Body of pancreas (tissue), 4 donors: ENCODE results near the gene P2RY6. TPM values are rescaled to one million over a fixed set of nuclear protein-coding genes. Genes with fewer than 3 reads are reported as not detected.

Source experiments
- ATAC-seq: fragments of 150-250 bp; one replicate; pipeline ENCODE4 v1.9.1; 2016
- DNase-seq, 4 donors: peaks; one replicate each; pipeline ENCODE4 v3.0.0-alpha.2; 2019
- H3K27ac ChIP-seq, 4 donors: fragments of 200-600 bp; sonication (generic); 1 replicate in 3 of 4; 2 replicates in 1 of 4; pipeline versions ENCODE4 v1.5.1 to v1.6.1; 2016 to 2019; ENCODE audit warnings: mild to moderate bottlenecking in 1 of 4, mixed read lengths in 1 of 4, moderate library complexity in 1 of 4
- H3K27me3 ChIP-seq, 2 donors: fragments of 200-600 bp; sonication (generic); one replicate each; pipeline ENCODE4 v1.6.0; 2016; ENCODE audit warnings: mild to moderate bottlenecking in 1 of 2
- H3K36me3 ChIP-seq, 2 donors: fragments of 200-600 bp; sonication (generic); replicated peaks in 1 of 2; 2 replicates each; pipeline ENCODE4 v1.5.1; 2016; ENCODE audit warnings: low read depth in 2 of 2; ENCODE audit not compliant: insufficient read depth in 1 of 2
- H3K4me1 ChIP-seq: fragments of 200-600 bp; sonication (generic); one replicate; pipeline ENCODE4 v1.6.0; 2016
- H3K4me3 ChIP-seq, 2 donors: fragments of 200-600 bp; sonication (generic); 1 replicate in 1 of 2; 2 replicates in 1 of 2; pipeline ENCODE4 v1.5.1; 2016 to 2019
- H3K9me3 ChIP-seq, 3 donors: fragments of 200-600 bp; sonication (generic); 1 replicate in 2 of 3; 2 replicates in 1 of 3; pipeline ENCODE4 v1.5.1; 2016
- POLR2A ChIP-seq, 3 donors: fragments of 450-650 bp; IDR thresholded peaks; one replicate each; pipeline ENCODE4 v1.6.1; 2016; ENCODE audit warnings: antibody characterized with exemption in 3 of 3, mild to moderate bottlenecking in 2 of 3
- WGBS, 2 donors: methylation state at CpG; one replicate each; pipeline ENCODE4 v1.1.5; 2017; 5-methylcytosine and 5-hydroxymethylcytosine counted together
- intact Hi-C: fragments of 100-400 bp; cut with DNase I; formaldehyde crosslinking; loops from one replicate; pipeline ENCODE4 v1.15.1; 2023
- total RNA-seq, 2 donors: library from RNA; depleted of rRNA; stranded (reverse); fragments of >200 nt; gene quantifications; one replicate each; pipeline ENCODE4 v1.1.0, GENCODE V29; 2016
- TF ChIP-seq, protein P1 (sequence below), 7 experiments: fragments of 450-650 bp in 4 of 7; fragments of 200-600 bp in 3 of 7; sonication (generic) in 3 of 7; IDR thresholded peaks; one replicate each; pipeline ENCODE4 v1.5.1; 2016 to 2019; ENCODE audit warnings: antibody characterized with exemption in 7 of 7

The P2RY6 gene
- total RNA-seq, 2 donors from 2014 or later: not detected

DNA sequence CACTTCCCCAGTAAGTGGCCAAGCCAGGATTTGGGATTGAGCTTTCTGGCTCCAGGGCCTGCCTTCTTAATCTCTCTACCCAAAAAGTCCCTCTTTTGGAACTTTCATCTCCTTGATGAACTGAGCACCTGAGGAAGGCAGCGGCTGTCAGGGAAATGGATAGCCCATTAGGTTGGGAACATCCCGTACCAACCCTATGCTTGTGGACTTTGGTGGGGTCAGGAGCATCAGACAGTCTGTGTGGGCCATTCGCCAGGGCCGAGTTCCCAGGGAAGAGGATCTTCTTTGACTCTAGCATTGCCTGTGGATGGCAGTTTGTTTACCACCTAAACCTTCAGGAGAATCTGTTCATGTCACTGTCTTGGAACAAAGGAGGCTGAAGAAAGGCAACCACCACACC lies 66.1 kb downstream of the P2RY6 start:
- Histone ChIP-seq H3K27me3 (no peaks in the 10 kb centered on the region), H3K4me3 (no peak overlapping the region), H3K9me3 (no peaks in the 10 kb centered on the region), H3K4me1 (peaks cover 21% of the 10 kb centered on the region), H3K36me3 (no peaks in the 10 kb centered on the region), H3K27ac (no peak overlapping the region)
- WGBS, 2 donors: 68 to 78% methylated on average over 2 to 4 of the region's 4 CpGs
- intact Hi-C loops: no loop called here
- TF ChIP-seq, protein P1, sequence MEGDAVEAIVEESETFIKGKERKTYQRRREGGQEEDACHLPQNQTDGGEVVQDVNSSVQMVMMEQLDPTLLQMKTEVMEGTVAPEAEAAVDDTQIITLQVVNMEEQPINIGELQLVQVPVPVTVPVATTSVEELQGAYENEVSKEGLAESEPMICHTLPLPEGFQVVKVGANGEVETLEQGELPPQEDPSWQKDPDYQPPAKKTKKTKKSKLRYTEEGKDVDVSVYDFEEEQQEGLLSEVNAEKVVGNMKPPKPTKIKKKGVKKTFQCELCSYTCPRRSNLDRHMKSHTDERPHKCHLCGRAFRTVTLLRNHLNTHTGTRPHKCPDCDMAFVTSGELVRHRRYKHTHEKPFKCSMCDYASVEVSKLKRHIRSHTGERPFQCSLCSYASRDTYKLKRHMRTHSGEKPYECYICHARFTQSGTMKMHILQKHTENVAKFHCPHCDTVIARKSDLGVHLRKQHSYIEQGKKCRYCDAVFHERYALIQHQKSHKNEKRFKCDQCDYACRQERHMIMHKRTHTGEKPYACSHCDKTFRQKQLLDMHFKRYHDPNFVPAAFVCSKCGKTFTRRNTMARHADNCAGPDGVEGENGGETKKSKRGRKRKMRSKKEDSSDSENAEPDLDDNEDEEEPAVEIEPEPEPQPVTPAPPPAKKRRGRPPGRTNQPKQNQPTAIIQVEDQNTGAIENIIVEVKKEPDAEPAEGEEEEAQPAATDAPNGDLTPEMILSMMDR (IDR thresholded peaks at IDR 0.05): no peak
- no peak for TF ChIP-seq POLR2A (IDR thresholded peaks at IDR 0.05)
- ATAC-seq (no peak), DNase-seq (no peak)

DNA sequence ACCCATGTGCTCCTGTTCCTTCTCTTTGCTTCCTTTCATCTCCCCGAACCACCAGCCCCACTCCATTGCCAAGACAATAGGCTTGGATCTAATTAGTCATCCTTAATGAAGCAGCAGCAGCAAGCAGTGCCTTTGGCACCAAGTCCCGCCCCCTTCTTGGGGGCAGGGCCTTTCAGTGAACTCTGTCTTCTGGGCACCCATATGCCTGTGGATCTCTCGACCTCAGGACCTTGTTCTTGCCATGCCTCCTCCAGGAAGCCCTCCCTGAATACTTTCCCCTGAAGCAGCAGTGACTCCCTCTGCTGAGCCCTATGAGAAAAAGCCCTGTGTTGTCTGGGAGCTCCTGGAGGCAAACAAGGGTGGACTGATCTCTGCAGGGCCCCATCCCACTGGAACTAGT lies 68.0 kb downstream of the P2RY6 start:
- DNase-seq: no peak
- H3K4me1 ChIP-seq: peaks cover 20% of the 10 kb centered on the region
- H3K36me3 ChIP-seq: no peaks in the 10 kb centered on the region
- no peak for ATAC-seq
- H3K4me3 ChIP-seq: no peak overlapping the region
- H3K27ac ChIP-seq: no peak overlapping the region
- 47 to 70% methylated on average over 3 of the region's 3 CpGs for WGBS, 2 donors
- no peak for TF ChIP-seq POLR2A (IDR thresholded peaks at IDR 0.05)
- TF ChIP-seq, protein P1 (IDR thresholded peaks at IDR 0.05): no peak
- H3K27me3 ChIP-seq: no peaks in the 10 kb centered on the region
- intact Hi-C loops: no loop called here
- H3K9me3 ChIP-seq: no peaks in the 10 kb centered on the region

DNA sequence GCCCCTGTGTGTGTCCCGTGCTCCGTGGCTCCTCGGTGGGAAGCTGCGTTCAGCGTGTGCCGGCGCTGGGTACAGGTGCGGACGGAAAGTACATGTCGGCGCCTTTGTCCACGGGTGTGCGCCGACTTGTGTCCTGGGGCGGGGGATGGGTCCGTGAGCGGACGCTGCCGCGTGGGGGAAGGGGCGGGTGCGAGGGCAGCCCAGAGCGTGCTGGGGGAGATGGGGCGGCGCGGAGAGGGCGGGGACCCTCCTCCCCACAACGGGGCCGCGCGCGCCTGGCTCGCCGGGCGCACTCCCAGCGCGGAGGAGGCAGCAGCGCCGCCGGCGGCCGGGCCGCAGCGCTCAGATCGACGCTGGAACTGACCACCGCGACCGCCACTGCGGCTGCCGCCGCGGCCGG lies 70.5 kb downstream of the P2RY6 start:
- H3K9me3 ChIP-seq: no peaks in the 10 kb centered on the region
- ATAC-seq: peak; percentile 41
- H3K27ac ChIP-seq: no peak overlapping the region
- no peak for TF ChIP-seq POLR2A (IDR thresholded peaks at IDR 0.05)
- TF ChIP-seq, protein P1 (IDR thresholded peaks at IDR 0.05): no peak
- 0 to 14% methylated on average over 1 to 50 of the region's 54 CpGs for WGBS, 2 donors
- no peak overlapping the region for H3K4me3 ChIP-seq
- H3K27me3 ChIP-seq: no peaks in the 10 kb centered on the region
- intact Hi-C loops: no loop called here
- DNase-seq: peak in 1 of 4 donors; percentile 35
- peaks cover 15% of the 10 kb centered on the region for H3K4me1 ChIP-seq
- H3K36me3 ChIP-seq: no peaks in the 10 kb centered on the region

DNA sequence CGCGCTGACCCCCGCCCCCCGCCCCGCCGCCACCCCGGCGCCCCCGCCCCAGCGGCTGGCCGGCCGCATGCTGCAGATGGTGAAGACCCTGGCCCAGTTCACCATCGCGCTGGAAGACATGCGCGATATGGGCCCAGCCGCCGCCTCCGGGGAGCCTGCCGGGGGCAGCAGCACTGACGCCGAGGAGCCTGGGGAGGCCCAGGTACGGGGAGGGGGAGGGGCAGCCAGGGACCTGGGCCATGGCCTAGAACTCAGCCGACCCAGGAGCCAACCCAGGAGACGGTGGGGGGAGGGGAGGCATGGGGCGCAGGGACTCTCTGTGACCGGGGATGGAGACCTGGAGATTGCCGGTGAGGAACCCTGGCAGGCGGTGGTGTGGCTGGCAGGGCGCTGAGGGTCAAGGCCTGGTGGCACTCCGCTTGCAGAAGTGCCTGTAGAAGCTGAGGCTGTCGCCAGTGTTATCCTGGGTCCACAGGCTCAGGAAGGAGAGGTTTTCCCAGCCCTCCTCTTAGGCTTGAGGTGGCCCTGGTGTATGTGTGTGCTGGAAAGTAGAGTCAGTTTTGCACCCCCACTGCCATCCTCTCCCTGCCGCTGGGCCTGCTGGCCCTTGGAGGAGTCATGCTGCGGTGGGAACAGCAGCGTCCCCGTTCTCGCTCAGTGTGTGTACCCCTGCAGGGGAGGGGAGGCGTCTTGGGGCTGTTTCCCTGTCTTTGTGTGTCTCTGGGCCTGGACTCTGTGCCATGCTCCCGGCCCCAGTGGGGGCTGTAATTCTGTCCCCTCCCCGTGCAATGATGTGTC lies 71.1 kb downstream of the P2RY6 start:
- Histone ChIP-seq H3K27ac (no peak overlapping the region), H3K9me3 (no peaks in the 10 kb centered on the region), H3K4me1 (peaks cover 15% of the 10 kb centered on the region), H3K27me3 (no peaks in the 10 kb centered on the region), H3K4me3 (no peak overlapping the region), H3K36me3 (no peaks in the 10 kb centered on the region)
- ATAC-seq (no peak), DNase-seq (peak in 2 of 4 donors; percentile 31 to 34)
- intact Hi-C loops: no loop called here
- TF ChIP-seq, protein P1 (IDR thresholded peaks at IDR 0.05): no peak
- TF ChIP-seq POLR2A (IDR thresholded peaks at IDR 0.05): no peak
- WGBS, 2 donors: 47 to 89% methylated on average over 3 to 32 of the region's 40 CpGs

DNA sequence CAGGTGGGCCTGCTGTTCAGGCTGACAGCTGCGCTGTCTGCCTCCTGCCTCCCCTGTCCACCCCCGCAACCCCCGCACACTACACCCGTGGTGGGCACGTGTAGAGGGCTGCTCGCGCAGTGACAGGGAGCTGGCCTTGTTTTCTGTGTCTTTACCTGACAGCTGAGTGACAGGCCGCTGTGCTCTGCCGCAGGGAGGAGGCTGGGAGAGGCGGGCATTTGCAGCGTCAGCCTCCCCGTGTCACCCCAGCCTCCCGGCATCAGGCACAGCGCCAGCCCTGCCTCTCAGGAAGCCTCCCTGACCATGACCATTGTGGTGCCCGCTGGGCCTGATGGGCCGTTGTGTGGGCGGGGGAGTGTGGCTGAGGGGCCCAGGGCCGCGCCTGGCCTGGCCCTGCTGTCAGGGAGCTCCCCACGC lies 72.1 kb downstream of the P2RY6 start:
- WGBS, 2 donors: 50 to 78% methylated on average over 2 to 19 of the region's 20 CpGs
- peak in 1 of 4 donors; percentile 28 for DNase-seq
- H3K27ac ChIP-seq: no peak overlapping the region

More for the DNA sequence above, 72.1 kb downstream of the P2RY6 start:
- intact Hi-C loops: no loop called here
- Histone ChIP-seq H3K9me3 (no peaks in the 10 kb centered on the region), H3K4me3 (no peak overlapping the region), H3K36me3 (no peaks in the 10 kb centered on the region), H3K27me3 (no peaks in the 10 kb centered on the region), H3K4me1 (peaks cover 15% of the 10 kb centered on the region)
- TF ChIP-seq POLR2A (IDR thresholded peaks at IDR 0.05): no peak
- TF ChIP-seq, protein P1 (IDR thresholded peaks at IDR 0.05): no peak
- ATAC-seq: no peak
